GM12865 (cell line): ENCODE results near the gene CCDC15.

ENCODE experiments used
- DNase-seq: peaks from one replicate; pipeline ENCODE4 v3.0.0; 2010; ENCODE audit warnings: low read depth
- H3K4me3 ChIP-seq: 2 replicates; pipeline ENCODE4 v1.5.1; 2011; ENCODE audit warnings: mild to moderate bottlenecking, low read depth, low read length, control low read depth
- CTCF ChIP-seq: IDR thresholded peaks from 2 replicates; pipeline ENCODE4 v1.5.1; 2011; ENCODE audit warnings: low read length, control low read depth, low read depth, inconsistent platforms; ENCODE audit not compliant: insufficient read depth; ENCODE audit errors: missing control alignments

Gene CCDC15

DNA sequence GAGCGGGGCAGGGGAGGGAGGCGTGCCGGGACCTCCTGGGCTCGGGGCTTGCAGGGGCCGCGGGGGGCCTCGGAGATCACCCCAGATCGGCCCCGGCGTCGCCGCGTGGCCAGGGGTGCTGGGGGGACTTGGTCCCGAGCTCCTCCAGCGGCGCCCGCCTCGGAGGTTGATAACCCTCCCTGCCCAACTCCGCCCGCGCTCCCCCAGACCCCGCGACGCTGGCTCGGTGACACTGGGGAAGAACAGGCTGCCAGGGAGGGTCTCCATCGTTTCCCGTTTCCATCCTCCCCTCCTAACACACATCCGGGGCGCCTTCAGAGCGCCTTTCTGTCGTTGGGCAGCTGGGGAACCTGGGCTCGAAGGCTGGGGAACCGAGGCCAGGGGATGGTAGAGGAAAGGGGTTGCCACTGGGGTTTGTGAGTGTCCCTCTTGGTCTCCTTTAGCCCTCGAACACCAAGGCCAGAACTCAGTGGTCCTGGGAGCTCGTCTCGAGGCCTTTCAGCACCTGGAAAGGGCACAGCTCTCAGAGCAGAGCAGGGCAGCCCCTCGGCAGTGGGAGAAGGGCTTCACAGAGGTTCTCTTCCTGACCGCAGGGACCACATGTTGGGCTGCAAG, 109.5 kb downstream of the CCDC15 start:
- H3K4me3 ChIP-seq: peak overlapping the region; percentile 81
- no peak for DNase-seq

GRCh38 chr11:125064070-125064469, 110.1 kb downstream of the CCDC15 start:
- TF ChIP-seq CTCF: no peak
- peak overlapping the region; percentile 81 for H3K4me3 ChIP-seq
- DNase-seq: no peak

More for the DNA sequence above, 109.5 kb downstream of the CCDC15 start:
- TF ChIP-seq CTCF: no peak

DNA sequence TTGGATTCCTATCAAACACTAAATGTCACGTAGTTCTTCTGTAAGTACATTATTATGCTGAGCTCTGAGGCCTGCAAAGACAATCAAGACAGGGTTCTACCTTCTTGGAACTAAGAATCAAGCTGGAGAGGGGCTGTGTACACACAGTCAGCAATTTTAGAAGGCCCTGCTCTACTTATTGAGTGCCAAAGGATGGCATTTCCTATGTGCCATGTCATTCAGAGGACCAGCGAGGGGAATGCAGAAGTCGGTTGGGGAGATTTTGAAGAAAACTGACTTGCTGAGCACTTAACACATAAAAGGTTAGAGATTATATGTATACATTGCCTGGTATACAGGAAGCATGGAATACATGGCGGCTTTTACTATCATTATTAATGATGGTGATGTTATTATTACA, 114.4 kb downstream of the CCDC15 start:
- TF ChIP-seq CTCF: no peak
- no peak for DNase-seq

DNA sequence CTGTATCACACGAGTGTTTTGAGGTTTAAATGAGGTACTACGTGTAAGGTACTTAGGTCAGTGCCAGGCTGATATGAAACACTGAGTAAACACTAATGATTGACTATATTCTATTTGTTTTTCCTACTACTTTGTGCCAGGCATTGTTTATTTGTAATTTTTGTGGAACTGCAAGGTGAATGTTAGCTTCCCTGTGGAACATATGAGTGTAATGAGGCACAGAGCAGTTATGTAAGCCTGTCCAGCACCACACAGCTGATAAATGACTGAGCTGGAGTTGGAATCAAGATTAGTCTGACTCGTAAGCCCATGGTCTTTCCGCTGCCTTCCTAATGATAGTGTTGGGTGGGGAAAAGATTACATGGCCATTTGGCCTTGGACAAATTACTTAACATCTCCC, 115.0 kb downstream of the CCDC15 start:
- DNase-seq: no peak
- no peak overlapping the region for H3K4me3 ChIP-seq
- no peak for TF ChIP-seq CTCF

More for the DNA sequence above, 114.4 kb downstream of the CCDC15 start:
- no peak overlapping the region for H3K4me3 ChIP-seq

DNA sequence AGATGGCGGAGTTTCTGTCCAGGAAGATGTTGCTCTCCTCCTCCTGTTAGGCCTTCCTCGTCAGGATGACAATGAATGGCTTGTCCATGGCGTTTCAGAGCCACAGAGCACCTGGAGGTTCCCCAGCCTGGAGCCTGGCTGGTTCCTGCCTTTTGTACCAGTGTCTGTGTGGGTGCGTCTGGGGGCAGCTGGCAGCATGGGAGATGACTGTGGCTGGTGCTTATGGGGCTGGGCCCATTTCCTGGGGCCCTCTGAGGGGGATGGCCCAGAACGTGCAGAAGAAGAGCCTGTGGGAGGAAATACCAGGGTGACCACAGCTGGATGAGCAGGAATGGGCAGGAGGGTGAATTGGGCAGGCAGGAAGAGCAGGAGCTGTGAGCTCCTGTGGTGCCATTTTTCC, 115.8 kb downstream of the CCDC15 start:
- no peak for DNase-seq
- no peak overlapping the region for H3K4me3 ChIP-seq

GRCh38 chr11:125070699-125071254, 116.8 kb downstream of the CCDC15 start:
- peak; percentile 68 for DNase-seq
- TF ChIP-seq CTCF: no peak
- no peak overlapping the region for H3K4me3 ChIP-seq

More for the DNA sequence above, 115.8 kb downstream of the CCDC15 start:
- TF ChIP-seq CTCF: no peak

GRCh38 chr11:125071435-125071834, 117.4 kb downstream of the CCDC15 start:
- no peak for DNase-seq
- TF ChIP-seq CTCF: no peak
- no peak overlapping the region for H3K4me3 ChIP-seq
